GM04503 (cell line): ENCODE results near the gene LHB.
"Not testable (repeated sequence)": the region's sequence is repeated elsewhere in the genome, so short reads cannot be mapped to it uniquely, and the experiment has no call there.

Experiments used
- DNase-seq: peaks from one replicate; pipeline ENCODE4 v3.0.0-alpha.2; 2012; ENCODE audit warnings: low read depth

The LHB gene

GRCh38 chr19:49038111-49038510, 21.2 kb upstream of the LHB start:
- not testable (repeated sequence) for DNase-seq

DNA sequence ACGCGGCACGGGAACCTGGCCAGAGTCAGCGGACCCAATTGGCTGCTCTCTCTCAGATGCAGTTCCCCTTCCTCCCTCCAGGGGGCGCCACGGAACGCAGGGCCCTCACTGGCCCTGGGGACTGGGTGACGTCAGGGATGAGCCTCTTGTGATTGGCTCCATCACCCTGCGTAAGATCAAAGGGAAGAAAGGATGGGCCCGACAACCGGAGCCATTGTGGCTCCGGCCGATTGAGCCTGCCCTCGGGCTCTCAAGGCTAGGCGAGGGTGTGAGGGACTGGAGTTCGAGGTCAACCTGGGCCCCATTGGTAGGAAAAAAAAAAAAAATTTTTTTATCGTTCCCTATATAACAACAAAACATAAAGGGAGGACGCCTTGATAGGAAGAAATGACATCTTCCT, 19.9 kb upstream of the LHB start, which contains the start of gene CGB1:
Gene CGB1 (minus strand): TSS at position 81 of the 400 bp plus-strand sequence. CDS start 184 bp downstream, outside the sequence.
- not testable (repeated sequence) for DNase-seq

GRCh38 chr19:49031642-49032301, 14.9 kb upstream of the LHB start, which contains the start of gene CGB2:
TSS of gene CGB2 (plus strand) at chr19:49031890. CDS start at chr19:49032096, 206 bp downstream.
- not testable (repeated sequence) for DNase-seq

GRCh38 chr19:49030323-49030722, 13.4 kb upstream of the LHB start:
- DNase-seq: not testable (repeated sequence)

- DNase-seq: not testable (repeated sequence)
Measured at GRCh38 chr19:49029749-49030148, 12.9 kb upstream of the LHB start.

DNA sequence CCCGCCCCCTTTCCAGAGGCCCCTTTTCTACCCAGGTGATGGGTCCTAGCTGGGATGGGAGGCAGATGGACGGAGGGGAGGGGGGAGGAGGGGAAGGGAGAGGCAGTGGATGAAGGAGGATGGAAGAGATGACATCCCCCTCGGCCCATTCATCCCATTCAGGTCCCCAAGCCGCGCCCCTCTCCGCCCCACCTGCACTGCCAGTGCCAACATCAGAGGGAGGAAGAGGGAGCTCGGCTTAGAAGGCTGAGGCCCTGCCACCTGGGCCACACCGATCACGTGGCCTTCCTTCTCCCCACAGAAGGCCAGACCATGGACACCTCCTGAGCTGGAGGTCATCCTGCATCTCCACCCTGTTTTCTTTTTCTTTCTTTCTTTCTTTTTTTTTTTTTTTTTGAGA, 11.8 kb upstream of the LHB start:
- DNase-seq: not testable (repeated sequence)

DNA sequence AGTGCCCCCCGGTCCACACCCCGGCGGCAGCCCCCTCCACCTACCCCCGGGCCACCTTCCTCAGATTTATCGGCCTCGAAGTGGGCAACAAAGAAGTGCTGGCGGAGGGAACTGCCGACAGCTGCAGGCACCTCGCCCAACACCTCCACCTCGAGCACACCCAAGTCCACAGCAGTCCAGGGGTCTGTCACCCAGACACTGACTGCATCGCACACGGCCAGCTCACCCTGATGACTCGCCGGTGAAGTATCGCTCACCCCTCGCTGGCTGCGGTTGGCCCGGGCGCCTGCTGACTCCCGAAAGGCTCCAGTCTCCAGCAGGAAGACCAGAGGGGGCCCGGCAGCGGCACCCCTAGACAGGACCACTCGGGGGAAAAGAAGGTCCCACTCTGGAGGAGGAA, 8.7 kb upstream of the LHB start:
- not testable (repeated sequence) for DNase-seq

- DNase-seq: not testable (repeated sequence)
Measured at GRCh38 chr19:49025088-49025487, 8.2 kb upstream of the LHB start.

- DNase-seq: not testable (repeated sequence)
Measured at GRCh38 chr19:49024233-49024632, 7.3 kb upstream of the LHB start, which contains the start of gene CGB3. TSS of gene CGB3 (minus strand) at chr19:49024333. CDS start at chr19:49023971, 362 bp downstream.

GRCh38 chr19:49022116-49022515, 5.2 kb upstream of the LHB start:
- DNase-seq: no peak

DNA sequence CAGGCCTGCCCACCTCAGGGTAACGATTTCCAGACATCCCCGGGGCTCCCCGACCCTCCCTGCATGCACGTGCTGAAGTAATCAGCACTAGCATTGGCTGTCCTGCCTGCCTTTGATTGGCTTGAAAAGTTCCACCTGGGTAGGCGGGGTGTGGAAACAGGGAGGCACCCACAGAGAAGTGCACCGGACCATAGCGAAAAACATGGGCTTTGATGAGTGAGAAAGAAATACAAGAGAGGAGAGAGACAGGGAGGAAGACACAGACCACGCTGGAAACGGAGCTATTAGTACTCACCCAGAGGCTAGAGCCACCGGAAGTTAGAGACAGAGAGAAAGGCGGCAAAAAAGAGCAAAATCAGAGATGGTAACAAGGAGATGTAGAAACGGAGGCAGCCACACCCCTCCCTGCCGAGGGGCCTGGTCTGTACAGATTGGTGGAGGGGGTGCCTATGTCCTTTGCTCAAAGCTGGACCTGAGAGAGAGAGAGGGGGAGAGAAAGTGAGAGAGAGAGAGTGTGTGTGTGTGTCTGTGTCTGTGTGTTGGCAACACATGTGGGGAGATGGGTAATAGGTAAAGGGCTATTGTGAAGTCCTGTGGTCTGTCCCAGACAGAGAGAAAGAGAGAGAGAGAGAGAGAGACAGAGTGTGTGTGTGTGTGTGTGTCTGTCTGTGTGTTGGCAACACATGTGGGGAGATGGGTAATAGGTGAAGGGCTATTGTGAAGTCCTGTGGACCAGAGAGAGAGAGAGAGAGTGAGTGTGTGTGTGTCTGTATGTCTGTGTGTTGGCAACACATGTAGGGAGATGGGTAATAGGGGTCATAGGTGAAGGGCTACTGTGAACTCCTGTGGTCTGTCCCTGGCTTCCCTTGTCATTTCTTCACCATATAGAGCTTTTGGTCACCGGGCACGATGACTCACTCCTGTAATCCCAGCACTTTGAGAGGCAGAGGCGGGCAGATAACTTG, 4.3 kb upstream of the LHB start:
- DNase-seq: no peak

- no peak for DNase-seq
Measured at GRCh38 chr19:49020342-49020741, 3.5 kb upstream of the LHB start.

- no peak for DNase-seq
Measured at GRCh38 chr19:49019242-49019932, 2.5 kb upstream of the LHB start.

GRCh38 chr19:49018388-49019241, 1.7 kb upstream of the LHB start:
- DNase-seq: not testable (repeated sequence)

DNA sequence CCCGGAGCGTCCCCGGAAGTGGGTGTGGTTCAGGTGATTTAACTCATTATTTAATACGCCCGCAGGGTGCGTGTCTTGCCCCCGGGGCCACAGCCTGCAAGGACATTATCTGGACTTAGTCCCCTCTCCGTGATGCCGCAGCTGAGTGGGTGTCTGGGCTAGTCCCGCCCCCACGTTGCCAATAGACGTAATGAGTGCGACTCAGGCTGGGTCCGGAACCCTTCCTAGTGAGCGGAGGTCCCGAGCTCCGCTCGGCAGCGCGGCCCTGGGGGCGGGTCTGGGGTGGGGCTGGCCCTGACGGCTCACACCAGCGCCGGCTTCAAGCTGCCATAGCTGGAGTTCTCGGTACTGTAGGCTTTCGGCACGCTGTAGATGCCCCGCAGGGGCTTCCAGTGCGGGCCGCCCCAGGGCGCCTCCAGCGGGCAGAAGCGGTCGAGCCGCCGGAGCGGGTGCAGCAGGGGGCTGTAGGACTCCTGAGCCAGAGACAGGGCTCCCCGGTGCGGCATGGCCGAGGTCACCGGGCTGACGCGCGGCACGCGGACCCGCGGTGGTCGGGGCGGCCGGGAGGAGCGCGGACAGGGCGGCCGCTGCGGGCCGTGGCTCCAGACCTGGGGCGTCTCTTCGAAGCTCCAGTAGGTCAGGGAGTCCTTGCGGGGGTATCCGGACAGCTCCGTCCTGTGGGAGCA, 918 bp upstream of the LHB start:
- no peak for DNase-seq

- DNase-seq: no peak
Measured at GRCh38 chr19:49016067-49016839, 638 bp downstream of the LHB start.

DNA sequence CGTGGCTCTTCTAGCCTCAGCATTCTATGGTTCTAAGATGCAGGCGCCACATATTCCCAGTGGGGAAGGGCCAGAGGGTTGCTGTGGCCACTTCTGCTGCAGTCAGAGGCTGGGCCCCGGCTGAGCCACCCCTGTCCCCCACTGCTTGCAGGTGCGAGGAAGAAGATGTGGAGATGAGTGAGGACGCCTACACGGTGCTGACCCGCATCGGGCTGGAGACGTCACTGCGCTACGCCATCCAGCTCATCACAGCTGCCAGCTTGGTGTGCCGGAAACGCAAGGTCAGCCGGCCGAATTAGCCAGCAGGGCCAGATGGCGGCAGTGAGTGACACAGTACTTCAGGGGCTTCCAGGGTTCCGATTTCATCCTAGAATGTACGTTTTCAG, 2.0 kb downstream of the LHB start:
- no peak for DNase-seq

DNA sequence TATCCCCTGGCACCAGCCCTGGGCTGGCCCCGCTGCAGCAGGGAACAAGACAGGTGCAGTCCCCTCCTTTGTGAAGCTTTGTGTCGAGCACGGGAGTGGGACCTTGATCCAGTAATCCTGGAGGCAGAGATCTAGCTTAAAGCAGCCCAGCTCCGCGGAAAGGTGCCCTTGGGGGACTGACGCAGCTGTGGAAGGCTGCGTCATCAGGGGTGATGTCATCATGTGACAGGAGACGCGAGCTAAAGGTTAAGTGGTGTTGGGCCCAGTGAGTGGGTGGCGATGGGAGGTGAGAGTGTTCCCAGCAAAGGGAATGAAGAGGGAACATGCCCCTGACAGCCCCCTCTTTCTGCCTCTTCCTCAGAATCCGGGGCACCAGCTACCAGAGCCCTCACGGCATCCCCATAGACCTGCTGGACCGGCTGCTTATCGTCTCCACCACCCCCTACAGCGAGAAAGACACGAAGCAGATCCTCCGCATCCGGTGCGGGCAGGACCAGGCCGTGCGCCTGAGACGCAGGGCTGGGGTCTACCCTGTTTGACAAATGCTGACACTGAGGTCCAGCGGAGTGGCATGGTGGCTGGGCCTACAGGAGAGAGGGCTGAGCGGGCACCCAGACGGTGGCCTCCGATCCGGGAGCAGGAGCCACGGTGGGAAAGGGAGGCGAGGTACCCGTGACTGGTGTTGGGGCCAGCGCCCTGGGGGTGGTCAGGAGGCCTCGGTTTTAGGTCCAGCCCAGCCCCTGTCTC, 2.6 kb downstream of the LHB start:
- DNase-seq: no peak

- no peak for DNase-seq
Measured at GRCh38 chr19:49011194-49011593, 5.7 kb downstream of the LHB start.
